Thoracic aorta (tissue), 2 donors: ENCODE data around the gene TOR1A. TPM values are rescaled to one million over a fixed set of nuclear protein-coding genes. Genes with fewer than 3 reads are reported as not detected.

Experiments
- ATAC-seq: fragments of 150-250 bp; one replicate; pipeline ENCODE4 v1.8.0; 2017; ENCODE audit warnings: low read depth; ENCODE audit not compliant: insufficient number of reproducible peaks, low FRiP score
- DNase-seq: peaks from one replicate; pipeline ENCODE4 v3.0.0-alpha.2; 2020; ENCODE audit warnings: low spot score
- H3K27ac ChIP-seq, 2 donors: fragments of 200-600 bp; sonication (generic); 1 replicate in 1 of 2; 2 replicates in 1 of 2; pipeline ENCODE4 v1.5.1; 2016; ENCODE audit warnings: mild to moderate bottlenecking in 2 of 2, moderate library complexity in 2 of 2
- H3K27me3 ChIP-seq: fragments of 200-600 bp; sonication (generic); replicated peaks from 2 replicates; pipeline ENCODE4 v1.6.0; 2016; ENCODE audit warnings: mild to moderate bottlenecking; ENCODE audit not compliant: insufficient read depth
- H3K36me3 ChIP-seq: fragments of 200-600 bp; sonication (generic); one replicate; pipeline ENCODE4 v1.5.1; 2016
- H3K4me1 ChIP-seq, 2 donors: fragments of 200-600 bp; sonication (generic); 1 replicate in 1 of 2; 2 replicates in 1 of 2; pipeline versions ENCODE4 v1.5.1 to v1.6.0; 2016; ENCODE audit warnings: low read depth in 2 of 2, mild to moderate bottlenecking in 1 of 2; ENCODE audit not compliant: control insufficient read depth in 1 of 2
- H3K4me3 ChIP-seq: fragments of 200-600 bp; sonication (generic); 2 replicates; pipeline ENCODE4 v1.5.1; 2016; ENCODE audit warnings: mild to moderate bottlenecking
- H3K9me3 ChIP-seq: fragments of 200-600 bp; sonication (generic); 2 replicates; pipeline ENCODE4 v1.5.1; 2016
- CTCF ChIP-seq: fragments of 200-600 bp; sonication (generic); IDR thresholded peaks from one replicate; pipeline ENCODE4 v1.5.1; 2019; ENCODE audit warnings: antibody characterized with exemption
- total RNA-seq, 2 donors: library from RNA; depleted of rRNA; stranded (reverse); fragments of >200 nt; gene quantifications; one replicate each; pipeline versions ENCODE4 v1.1.0 to v1.2.3, GENCODE V29; 2016

TOR1A gene
- total RNA-seq: 10 to 100 TPM; 36.1 to 39.3 TPM

- Histone ChIP-seq H3K27me3 (no peaks in the 10 kb centered on the region), H3K4me3 (peak within 1 kb of the TSS; percentile 94), H3K36me3 (peaks cover 42% of the 10 kb centered on the region), H3K9me3 (no peaks in the 10 kb centered on the region), H3K27ac (peak within 1 kb of the TSS; percentile 61 to 71), H3K4me1 (peaks cover 5 to 9% of the 10 kb centered on the region in 2 donors)
- DNase-seq (peak; percentile 86), ATAC-seq (peak; percentile 81)
- no peak for TF ChIP-seq CTCF
These were observed at the start of gene TOR1A for GRCh38 chr9:129823935-129824601. Gene TOR1A, minus strand, starts transcription at chr9:129824136. Its CDS starts 51 bp downstream, at chr9:129824085.

GRCh38 chr9:129871046-129871445 lies 47.1 kb upstream of the TOR1A start:
- DNase-seq: no peak
- no peaks in the 10 kb centered on the region for H3K9me3 ChIP-seq
- TF ChIP-seq CTCF: no peak
- no peak overlapping the region for H3K4me3 ChIP-seq
- peaks cover 42% of the 10 kb centered on the region for H3K36me3 ChIP-seq
- no peaks in the 10 kb centered on the region for H3K4me1 ChIP-seq
- H3K27ac ChIP-seq: no peak overlapping the region
- no peaks in the 10 kb centered on the region for H3K27me3 ChIP-seq
- no peak for ATAC-seq

- Histone ChIP-seq H3K4me1 (no peaks in the 10 kb centered on the region), H3K27ac (no peak overlapping the region), H3K36me3 (peaks cover 37% of the 10 kb centered on the region), H3K9me3 (no peaks in the 10 kb centered on the region), H3K27me3 (no peaks in the 10 kb centered on the region), H3K4me3 (no peak overlapping the region)
- no peak for DNase-seq
- TF ChIP-seq CTCF: no peak
- no peak for ATAC-seq
These were observed 45.9 kb upstream of the TOR1A start for GRCh38 chr9:129869585-129870501.

- Histone ChIP-seq H3K27ac (no peak overlapping the region), H3K27me3 (no peaks in the 10 kb centered on the region), H3K4me1 (no peaks in the 10 kb centered on the region), H3K36me3 (peaks cover 29% of the 10 kb centered on the region), H3K9me3 (no peaks in the 10 kb centered on the region), H3K4me3 (no peak overlapping the region)
- DNase-seq (no peak), ATAC-seq (no peak)
- no peak for TF ChIP-seq CTCF
These were observed 45.0 kb upstream of the TOR1A start for GRCh38 chr9:129868872-129869486.
